Measurements from ENCODE around the gene CNPY2.

- no peak for TF ChIP-seq CTCF (IDR thresholded peaks at IDR 0.05)
- TF ChIP-seq POLR2A (IDR thresholded peaks at IDR 0.05) = no peak
These were observed 18.4 kb downstream of the CNPY2 start for GRCh38 chr12:56297400-56297799.

Measured in body of pancreas (tissue), 4 donors.